ENCODE measurements around the gene APBA2.
"Not testable (repeated sequence)": the region's sequence is repeated elsewhere in the genome, so short reads cannot be mapped to it uniquely, and the experiment has no call there.

Gene APBA2

GRCh38 chr15:28998511-28998910 lies 112.7 kb downstream of the APBA2 start:
- no peak for DNase-seq (ENCODE audit: low read depth)

GRCh38 chr15:29003191-29003839 lies 117.5 kb downstream of the APBA2 start:
- DNase-seq (ENCODE audit: low read depth) = no peak

GRCh38 chr15:29003840-29004233 lies 118.1 kb downstream of the APBA2 start:
- DNase-seq (ENCODE audit: low read depth) = no peak

- no peak for DNase-seq (ENCODE audit: low read depth)
Observed at GRCh38 chr15:29005931-29006330, 120.2 kb downstream of the APBA2 start.

- DNase-seq (ENCODE audit: low read depth) = no peak
Observed at GRCh38 chr15:29008846-29009245, 123.1 kb downstream of the APBA2 start.

- DNase-seq (ENCODE audit: low read depth) = no peak
Observed at GRCh38 chr15:29012097-29012496, 126.3 kb downstream of the APBA2 start.

GRCh38 chr15:29014493-29014892 lies 128.7 kb downstream of the APBA2 start:
- no peak for DNase-seq (ENCODE audit: low read depth)

- DNase-seq (ENCODE audit: low read depth) = no peak
Observed at GRCh38 chr15:29016518-29016917, 130.7 kb downstream of the APBA2 start.

GRCh38 chr15:29018120-29018805 lies 132.5 kb downstream of the APBA2 start:
- no peak for DNase-seq (ENCODE audit: low read depth)

- DNase-seq (ENCODE audit: low read depth) = no peak
Observed at GRCh38 chr15:29018995-29019976, 133.5 kb downstream of the APBA2 start.

- DNase-seq (ENCODE audit: low read depth) = no peak
Observed at GRCh38 chr15:29021857-29022256, 136.1 kb downstream of the APBA2 start.

GRCh38 chr15:29024662-29025061 lies 138.9 kb downstream of the APBA2 start:
- DNase-seq (ENCODE audit: low read depth) = no peak

GRCh38 chr15:29025411-29025810 lies 139.6 kb downstream of the APBA2 start:
- DNase-seq (ENCODE audit: low read depth) = not testable (repeated sequence)

- DNase-seq (ENCODE audit: low read depth) = not testable (repeated sequence)
Observed at GRCh38 chr15:29028158-29028557, 142.4 kb downstream of the APBA2 start.

- DNase-seq (ENCODE audit: low read depth) = no peak
Observed at GRCh38 chr15:29029651-29030195, 143.9 kb downstream of the APBA2 start.

- DNase-seq (ENCODE audit: low read depth) = no peak
Observed at GRCh38 chr15:29031502-29032228, 145.9 kb downstream of the APBA2 start.

GRCh38 chr15:29032229-29032625 lies 146.5 kb downstream of the APBA2 start:
- no peak for DNase-seq (ENCODE audit: low read depth)

- no peak for DNase-seq (ENCODE audit: low read depth)
Observed at GRCh38 chr15:29032751-29033150, 147.0 kb downstream of the APBA2 start.

- no peak for DNase-seq (ENCODE audit: low read depth)
Observed at GRCh38 chr15:29034151-29034550, 148.4 kb downstream of the APBA2 start.

GRCh38 chr15:29034593-29035335 lies 149.0 kb downstream of the APBA2 start:
- DNase-seq (ENCODE audit: low read depth) = no peak
